GM21360 (cell line): ENCODE measurements around the gene CST9.
"Not testable (repeated sequence)": the region's sequence is repeated elsewhere in the genome, so short reads cannot be mapped to it uniquely, and the experiment has no call there.

Experiments
- ATAC-seq: cut with Tn5 transposase; IDR thresholded peaks from one replicate; pipeline ENCODE4 v1.9.1; 2021; ENCODE audit warnings: mild to moderate bottlenecking, moderate library complexity; ENCODE audit not compliant: unreplicated experiment

The CST9 gene

GRCh38 chr20:23637282-23638221, 31.8 kb upstream of the CST9 start, which contains the start of gene CST3:
Gene CST3 (minus strand): TSS chr20:23637955. CDS start chr20:23637862, 93 bp downstream.
- ATAC-seq = peak; percentile 56

GRCh38 chr20:23636908-23637281, 31.2 kb upstream of the CST9 start:
- ATAC-seq = no peak

- no peak for ATAC-seq
Measured at GRCh38 chr20:23636182-23636907, 30.6 kb upstream of the CST9 start.

- not testable (repeated sequence) for ATAC-seq
Measured at GRCh38 chr20:23635768-23636090, 30.0 kb upstream of the CST9 start.

- ATAC-seq = no peak
Measured at GRCh38 chr20:23634985-23635767, 29.5 kb upstream of the CST9 start.

GRCh38 chr20:23634044-23634801, 28.5 kb upstream of the CST9 start:
- ATAC-seq = no peak

- ATAC-seq = no peak
Measured at GRCh38 chr20:23632711-23633573, 27.2 kb upstream of the CST9 start.

- no peak for ATAC-seq
Measured at GRCh38 chr20:23631981-23632710, 26.4 kb upstream of the CST9 start.

GRCh38 chr20:23631226-23631822, 25.6 kb upstream of the CST9 start:
- ATAC-seq = no peak

GRCh38 chr20:23630392-23630849, 24.7 kb upstream of the CST9 start:
- ATAC-seq = no peak

GRCh38 chr20:23629542-23630391, 24.1 kb upstream of the CST9 start:
- ATAC-seq = no peak

GRCh38 chr20:23629017-23629541, 23.4 kb upstream of the CST9 start:
- no peak for ATAC-seq

- ATAC-seq = no peak
Measured at GRCh38 chr20:23628402-23629016, 22.8 kb upstream of the CST9 start.

GRCh38 chr20:23627501-23627900, 21.8 kb upstream of the CST9 start:
- no peak for ATAC-seq

GRCh38 chr20:23626040-23626620, 20.4 kb upstream of the CST9 start:
- no peak for ATAC-seq

- ATAC-seq = no peak
Measured at GRCh38 chr20:23625236-23625964, 19.7 kb upstream of the CST9 start.
